GM19328 (cell line): Measurements from ENCODE around the gene DOCK8.

Experiments used
- ATAC-seq: cut with Tn5 transposase; IDR thresholded peaks from one replicate; pipeline ENCODE4 v1.9.1; 2021; ENCODE audit warnings: mild to moderate bottlenecking, moderate library complexity; ENCODE audit not compliant: unreplicated experiment

Gene DOCK8

DNA sequence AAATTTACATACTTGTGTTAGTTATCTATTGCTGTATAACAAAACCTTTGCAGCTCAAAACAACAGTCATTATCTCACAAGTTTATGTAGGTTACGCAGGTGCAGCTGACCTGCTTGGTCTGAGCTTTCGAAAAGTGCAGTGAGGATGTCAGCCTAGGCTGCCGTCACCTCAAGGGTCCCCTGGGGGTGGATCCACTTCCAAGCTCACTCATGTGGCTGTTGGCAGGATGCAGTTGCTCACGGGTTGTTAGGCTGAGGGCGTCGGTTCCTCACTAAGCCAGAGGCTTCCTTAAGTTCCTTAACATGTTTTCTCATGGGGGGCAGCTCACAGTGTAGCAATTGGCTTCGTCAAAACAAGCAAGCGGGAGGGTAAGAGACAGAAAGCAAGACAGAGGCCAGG is 139.8 kb downstream of the DOCK8 start:
- ATAC-seq: no peak

GRCh38 chr9:357560-357959 is 142.9 kb downstream of the DOCK8 start:
- no peak for ATAC-seq

GRCh38 chr9:362561-363273 is 148.1 kb downstream of the DOCK8 start:
- ATAC-seq: no peak

DNA sequence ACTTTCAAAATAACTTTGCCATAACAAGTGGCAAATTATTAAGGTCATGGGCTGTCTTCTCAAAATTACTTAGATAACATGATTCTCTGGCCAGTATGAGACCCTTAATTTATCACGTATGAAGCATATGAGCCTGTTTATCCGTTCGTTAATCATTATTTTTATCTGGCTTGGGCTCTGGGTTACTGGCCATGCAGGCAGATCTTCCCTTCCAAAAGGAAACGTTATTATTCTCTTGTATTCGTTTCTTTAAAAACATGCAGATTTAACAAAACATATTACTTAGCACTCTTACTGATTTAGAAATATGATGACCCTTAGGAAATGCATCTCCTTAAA is 148.6 kb downstream of the DOCK8 start:
- no peak for ATAC-seq

GRCh38 chr9:365436-365835 is 150.8 kb downstream of the DOCK8 start:
- no peak for ATAC-seq

GRCh38 chr9:366620-367019 is 152.0 kb downstream of the DOCK8 start:
- ATAC-seq: no peak

DNA sequence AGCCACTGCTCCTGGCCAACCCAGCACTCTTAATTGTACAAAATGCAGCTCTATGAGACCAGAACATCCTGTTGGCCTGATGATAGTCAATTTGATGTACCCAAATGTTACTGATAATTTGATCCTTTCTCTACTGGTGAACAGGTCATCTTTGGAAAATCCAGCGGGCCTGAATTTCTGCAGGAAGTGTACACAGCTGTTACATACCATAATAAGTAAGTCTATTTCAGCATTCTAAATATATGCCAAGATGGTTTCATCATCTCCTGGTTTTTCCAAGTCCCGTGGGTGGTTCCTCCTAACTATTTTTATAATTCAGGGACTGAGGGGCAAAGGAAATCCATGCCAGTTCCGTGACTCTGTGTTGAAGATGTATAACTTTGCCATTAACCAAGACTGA is 155.4 kb downstream of the DOCK8 start:
- no peak for ATAC-seq

- ATAC-seq: no peak
Measured at GRCh38 chr9:371349-371748, 156.7 kb downstream of the DOCK8 start.

GRCh38 chr9:372128-372527 is 157.5 kb downstream of the DOCK8 start:
- no peak for ATAC-seq

DNA sequence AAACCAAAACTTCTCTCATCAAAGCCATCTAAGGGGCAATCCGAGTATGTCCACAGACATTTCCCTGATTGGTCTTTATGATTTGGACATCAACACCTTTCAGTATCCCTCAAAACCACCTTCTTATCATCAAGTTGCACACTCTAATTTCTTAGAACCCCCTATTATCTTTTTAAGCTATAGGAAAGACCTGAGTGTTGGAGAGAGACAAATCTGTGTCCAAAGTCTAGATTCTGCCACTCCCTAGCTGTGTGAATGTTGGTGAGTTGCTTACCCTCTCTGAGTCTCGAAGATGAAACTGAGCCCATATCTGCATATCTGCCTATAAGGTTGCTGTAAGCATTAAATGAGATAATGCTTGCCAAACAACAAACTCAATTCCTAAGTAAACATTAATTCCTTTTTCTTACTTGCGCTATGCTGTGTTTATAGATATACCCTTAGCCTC is 159.1 kb downstream of the DOCK8 start:
- ATAC-seq: no peak

DNA sequence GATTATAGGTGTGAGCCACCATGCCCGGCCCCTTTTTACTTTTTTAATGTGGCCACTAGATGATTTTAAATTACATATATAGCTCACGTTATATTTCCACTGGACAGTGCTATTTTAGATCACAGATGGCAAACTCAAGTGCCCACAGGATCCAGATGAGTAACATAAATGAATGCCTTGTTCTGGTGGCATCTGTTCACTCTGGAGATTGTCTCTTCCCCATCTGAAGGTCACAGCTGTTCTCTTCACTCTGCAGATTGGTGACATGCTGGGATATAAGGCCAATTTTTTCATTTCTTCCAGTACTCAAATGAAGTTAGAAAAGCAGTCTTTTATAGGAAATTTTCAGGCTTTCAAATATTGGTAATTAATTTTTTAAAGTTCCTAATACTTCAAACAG is 160.1 kb downstream of the DOCK8 start:
- ATAC-seq: no peak

GRCh38 chr9:376115-376514 is 161.4 kb downstream of the DOCK8 start:
- no peak for ATAC-seq

- no peak for ATAC-seq
Measured at GRCh38 chr9:378263-378662, 163.6 kb downstream of the DOCK8 start.

GRCh38 chr9:382383-382782 is 167.7 kb downstream of the DOCK8 start:
- ATAC-seq: no peak

DNA sequence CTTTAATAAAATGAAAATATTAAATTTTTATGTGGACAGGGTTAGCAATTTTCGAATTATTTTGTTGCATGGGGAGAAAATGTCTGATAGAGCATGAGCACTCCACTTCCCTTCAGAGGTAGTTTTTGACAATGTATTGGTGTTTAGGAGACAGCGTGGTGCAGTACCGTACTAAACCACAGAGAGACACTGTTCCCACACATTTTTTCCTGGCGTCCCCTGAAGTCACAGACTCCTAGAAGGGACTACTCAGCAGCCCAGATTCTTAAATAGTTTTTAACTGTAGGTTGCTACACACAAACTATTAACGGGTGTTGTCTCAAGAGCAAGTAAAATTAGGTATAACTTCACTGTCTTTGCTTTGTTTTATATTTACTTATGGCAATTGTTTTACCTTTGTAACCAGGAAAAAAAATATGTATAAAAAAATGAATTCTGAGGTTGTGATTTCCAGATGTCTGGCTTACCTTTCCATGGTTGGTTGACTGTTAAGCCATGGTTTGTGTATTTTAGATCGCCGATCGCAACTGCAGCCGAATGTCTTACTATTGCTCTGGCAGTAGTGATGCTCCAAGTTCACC is 171.2 kb downstream of the DOCK8 start:
- ATAC-seq: no peak

DNA sequence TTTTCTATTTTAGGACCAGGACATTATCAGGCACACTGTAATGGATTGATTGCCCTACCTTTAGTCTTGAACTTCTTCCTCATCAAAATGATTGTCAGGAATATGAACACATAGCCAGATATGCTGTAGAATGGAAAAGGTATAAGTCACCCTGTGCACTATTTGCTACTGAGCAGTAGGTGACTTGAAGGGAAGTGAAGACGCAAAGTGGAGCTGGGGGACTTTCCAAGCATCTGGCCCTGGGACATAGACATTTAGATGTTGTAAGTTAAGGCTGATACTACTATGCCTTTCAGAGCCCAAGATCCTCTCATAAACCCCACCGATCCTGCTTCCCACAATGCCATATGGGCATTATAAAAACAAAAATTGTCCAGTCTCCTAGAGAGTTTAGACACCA is 174.5 kb downstream of the DOCK8 start:
- ATAC-seq: no peak

DNA sequence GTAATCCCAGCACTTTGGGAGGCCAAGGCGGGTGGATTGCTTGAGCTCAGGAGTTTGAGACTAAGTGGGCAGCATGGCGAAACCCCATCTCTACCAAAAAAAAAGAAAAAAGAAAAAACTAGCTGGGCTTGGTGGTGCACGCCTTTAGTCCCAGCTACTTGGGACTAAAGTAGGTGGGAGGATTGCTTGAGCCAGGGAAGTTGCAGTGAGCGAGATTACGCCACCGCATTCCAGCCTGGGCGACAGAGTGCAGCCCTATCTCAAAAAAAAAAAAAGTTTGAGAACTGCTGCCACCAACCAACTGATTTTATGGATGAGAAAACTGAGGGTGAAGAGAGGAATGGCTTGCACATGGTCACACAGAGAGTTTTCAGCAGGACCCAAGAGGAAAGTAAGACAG is 175.1 kb downstream of the DOCK8 start:
- ATAC-seq: no peak

- ATAC-seq: no peak
Measured at GRCh38 chr9:392077-392804, 177.6 kb downstream of the DOCK8 start.

DNA sequence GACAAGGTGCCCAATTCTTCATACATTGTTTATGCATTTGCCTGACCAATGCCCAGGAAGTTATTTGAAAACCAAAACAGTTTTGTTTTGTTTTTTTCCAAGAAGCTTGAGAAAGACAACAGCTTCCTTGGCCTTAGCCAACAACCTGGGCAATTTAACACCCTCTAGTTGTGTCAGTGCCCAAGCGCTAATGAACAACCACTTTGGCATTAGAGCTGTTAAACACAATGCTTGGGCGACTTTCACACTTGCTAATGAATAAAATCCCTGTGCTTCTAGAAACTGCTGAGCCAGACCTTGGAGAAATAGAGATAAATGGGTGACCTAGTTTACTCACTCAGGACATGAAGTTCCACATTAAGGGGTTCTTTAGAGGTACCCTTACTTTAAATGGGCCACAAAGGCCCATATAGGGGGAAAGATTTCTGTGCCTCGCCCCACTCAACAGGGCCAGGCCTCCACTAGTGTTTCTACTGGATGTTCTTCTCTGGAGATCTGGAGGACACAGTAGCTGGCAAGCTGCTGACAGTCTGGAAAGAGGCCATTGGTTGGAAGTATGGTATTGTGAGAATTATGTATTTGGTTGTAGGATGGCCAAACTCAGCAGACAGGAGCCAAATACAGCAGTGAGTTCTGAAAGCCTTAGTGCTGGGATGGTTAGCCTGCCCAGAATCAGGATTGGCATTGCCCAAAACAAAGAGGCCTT is 179.8 kb downstream of the DOCK8 start:
- ATAC-seq: no peak

GRCh38 chr9:396396-396795 is 181.7 kb downstream of the DOCK8 start:
- no peak for ATAC-seq

- no peak for ATAC-seq
Measured at GRCh38 chr9:398085-398484, 183.4 kb downstream of the DOCK8 start.

DNA sequence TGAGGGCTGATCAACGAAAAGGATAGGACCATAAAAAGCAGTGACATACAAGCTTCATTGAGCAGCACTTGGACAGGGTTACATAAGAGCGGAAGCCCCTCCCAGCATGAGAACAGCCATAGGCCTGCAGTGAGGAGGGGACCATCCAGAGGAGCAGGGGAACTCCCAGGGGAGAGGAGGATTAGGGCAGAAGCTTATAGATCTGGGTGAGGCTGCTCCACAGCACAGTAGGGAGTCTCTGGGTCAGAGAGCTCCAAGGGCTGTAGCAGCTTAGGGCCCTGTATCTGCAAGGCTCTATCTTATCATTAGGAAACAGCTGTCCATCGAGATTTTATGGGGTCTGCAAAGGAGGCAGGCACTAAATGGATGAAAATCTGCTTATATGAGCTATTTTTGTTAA is 186.6 kb downstream of the DOCK8 start:
- no peak for ATAC-seq
